ENCODE results near the gene NT5DC1.

GRCh38 chr6:116070101-116070500 is 30.6 kb upstream of the NT5DC1 start:
- TF ChIP-seq, protein P1, sequence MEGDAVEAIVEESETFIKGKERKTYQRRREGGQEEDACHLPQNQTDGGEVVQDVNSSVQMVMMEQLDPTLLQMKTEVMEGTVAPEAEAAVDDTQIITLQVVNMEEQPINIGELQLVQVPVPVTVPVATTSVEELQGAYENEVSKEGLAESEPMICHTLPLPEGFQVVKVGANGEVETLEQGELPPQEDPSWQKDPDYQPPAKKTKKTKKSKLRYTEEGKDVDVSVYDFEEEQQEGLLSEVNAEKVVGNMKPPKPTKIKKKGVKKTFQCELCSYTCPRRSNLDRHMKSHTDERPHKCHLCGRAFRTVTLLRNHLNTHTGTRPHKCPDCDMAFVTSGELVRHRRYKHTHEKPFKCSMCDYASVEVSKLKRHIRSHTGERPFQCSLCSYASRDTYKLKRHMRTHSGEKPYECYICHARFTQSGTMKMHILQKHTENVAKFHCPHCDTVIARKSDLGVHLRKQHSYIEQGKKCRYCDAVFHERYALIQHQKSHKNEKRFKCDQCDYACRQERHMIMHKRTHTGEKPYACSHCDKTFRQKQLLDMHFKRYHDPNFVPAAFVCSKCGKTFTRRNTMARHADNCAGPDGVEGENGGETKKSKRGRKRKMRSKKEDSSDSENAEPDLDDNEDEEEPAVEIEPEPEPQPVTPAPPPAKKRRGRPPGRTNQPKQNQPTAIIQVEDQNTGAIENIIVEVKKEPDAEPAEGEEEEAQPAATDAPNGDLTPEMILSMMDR (IDR thresholded peaks at IDR 0.05): no peak
- no peak for TF ChIP-seq POLR2A (IDR thresholded peaks at IDR 0.05)
